ENCODE results near the gene ZNF446. TPM values are rescaled to one million over a fixed set of nuclear protein-coding genes. Genes with fewer than 3 reads are reported as not detected.

ZNF446 gene
- total and polyA plus RNA-seq, 9 of the 15 experiments (the other 6 are each of a cell fraction or from before 2014, with no cell fraction given), result 0.07 to 4.8 (median 1.2) TPM

GRCh38 chr19:58513694-58514563 lies 37.8 kb downstream of the ZNF446 start:
- H3K9me3 ChIP-seq (replicated peaks; ENCODE audit: control insufficient read depth, insufficient read depth, low read depth, low read length), result no peaks in the 10 kb centered on the region; the same call in 1 of the 2 replicates
- peak overlapping the region; percentile 79 for H3K27ac ChIP-seq (ENCODE audit: extremely low read depth, low read depth, low read length)
- H3K27me3 ChIP-seq (ENCODE audit: control insufficient read depth in 2 of 2, insufficient read depth in 2 of 2, low read length in 2 of 2), result no peaks in the 10 kb centered on the region
- FAIRE-seq (peak; percentile 90), ATAC-seq (peak; percentile 92), DNase-seq (ENCODE audit: extremely low read depth in 1 of 4, low spot score in 3 of 4) (peak; percentile 91 to 96 (median 92))
- peak overlapping the region; percentile 93 for H2AFZ ChIP-seq (ENCODE audit: low read depth, low read length)
- WGBS (ENCODE audit: insufficient coverage, low coverage, missing lambda C conversion rate), result 23% methylated on average over 41 of the region's 66 CpGs
- ChIA-PET CTCF (ENCODE audit: low intra/inter-chr PET ratio) (interaction anchor here (0.9 kb wide), 1 partner anchor 67 kb away, joined by 3 read pairs; no protein-coding TSS in a partner anchor), POLR2A (interaction anchor here (0.6 to 1.0 kb wide), 3 partner anchors 14 to 46 kb away, joined by 3 to 8 read pairs (median 7); partner anchors contain the start of gene TRIM28)
- peaks cover 31% of the 10 kb centered on the region; the same call in 2 of the 3 replicates for H3K36me3 ChIP-seq (ENCODE audit: control insufficient read depth, insufficient read depth, low read length)
- H3K4me2 ChIP-seq (ENCODE audit: insufficient read depth, low read length), result peak overlapping the region; percentile 99
- H4K20me1 ChIP-seq (replicated peaks; ENCODE audit: control insufficient read depth, insufficient read depth, low read length), result no peaks in the 10 kb centered on the region
- intact Hi-C loops (cut with micrococcal nuclease) (loop anchor here (5.0 kb wide), 1 partner anchor 332 kb away; the partner anchor contains the start of gene ZNF274), in situ Hi-C loops (cut with MboI) (no loop called here)
- peaks cover 16 to 73% of the 10 kb centered on the region in 2 experiments for H3K4me1 ChIP-seq (replicated peaks in 1 of 2; ENCODE audit: control insufficient read depth in 2 of 2, insufficient read depth in 2 of 2, low read length in 2 of 2)
- H3K79me2 ChIP-seq (ENCODE audit: control insufficient read depth, insufficient read depth, low read length), result peaks cover 41% of the 10 kb centered on the region
- H3K9ac ChIP-seq (ENCODE audit: insufficient read depth in 1 of 2, low read depth in 2 of 2, low read length in 2 of 2), result peak overlapping the region; percentile 84 to 85
- H3K4me3 ChIP-seq, result peak overlapping the region; percentile 53
- peaks cover 12% of the 10 kb centered on the region for H3K9me1 ChIP-seq (ENCODE audit: control insufficient read depth, insufficient read depth, low read length)
- BruUV-seq (replicated peaks), result no TSS peak
- TF ChIP-seq MCM7 (IDR thresholded peaks at IDR 0.05), result no peak
- TF ChIP-seq FUS (optimal IDR thresholded peaks at IDR 0.05; ENCODE audit: low read depth, low read length), result peak; percentile 82
- no peak for TF ChIP-seq HMGXB4 (CRISPR knock-in tag; IDR thresholded peaks at IDR 0.05)
- no peak for TF ChIP-seq TCFL5 (CRISPR knock-in tag; conservative IDR thresholded peaks at IDR 0.05)
- TF ChIP-seq KAT8 (IDR thresholded peaks at IDR 0.05; ENCODE audit: low read depth), result no peak
- TF ChIP-seq NFIC (IDR thresholded peaks at IDR 0.05), result peak; percentile 81
- TF ChIP-seq NRF1 (conservative IDR thresholded peaks at IDR 0.05 in 1 of 2, IDR thresholded peaks at IDR 0.05 in 1 of 2), result peak; percentile 93 to 95
- TF ChIP-seq RCOR1 (IDR thresholded peaks at IDR 0.05; ENCODE audit: borderline replicate concordance in 1 of 2, low read depth in 2 of 2, low read length in 2 of 2), result 0 out of 4 replicates have a peak, but pooled peaks of 1 of the 2 experiments have one; percentile 51
- peak; percentile 46; the same call in 1 of the 2 replicates for TF ChIP-seq DEAF1 (CRISPR knock-in tag; IDR thresholded peaks at IDR 0.05)
- no peak for TF ChIP-seq MYBL2 (IDR thresholded peaks at IDR 0.05; ENCODE audit: low read depth)
- TF ChIP-seq MYBL2 (CRISPR knock-in tag; IDR thresholded peaks at IDR 0.05; ENCODE audit: borderline replicate concordance), result no peak
- no peak; the same call in 1 of the 2 replicates for TF ChIP-seq TEAD4 (IDR thresholded peaks at IDR 0.05; ENCODE audit: low read length)
- no peak for TF ChIP-seq TEAD4 (CRISPR knock-in tag; IDR thresholded peaks at IDR 0.05; ENCODE audit: borderline replicate concordance)
- TF ChIP-seq ESRRB (CRISPR knock-in tag; IDR thresholded peaks at IDR 0.05; ENCODE audit: borderline replicate concordance), result no peak
- TF ChIP-seq E2F3 (CRISPR knock-in tag; IDR thresholded peaks at IDR 0.05), result 0 out of 2 replicates have a peak, but pooled peaks have one; percentile 66
- TF ChIP-seq CBFA2T3 (IDR thresholded peaks at IDR 0.05), result no peak
- no peak for TF ChIP-seq ATF4 (CRISPR knock-in tag; IDR thresholded peaks at IDR 0.05)
- no peak for TF ChIP-seq ZNF232 (CRISPR knock-in tag; IDR thresholded peaks at IDR 0.05)
